HG02981 (cell line): ENCODE measurements around the gene PRKAR1B.

Experiments
- ATAC-seq: cut with Tn5 transposase; IDR thresholded peaks from one replicate; pipeline ENCODE4 v1.9.1; 2021; ENCODE audit warnings: mild to moderate bottlenecking, moderate library complexity; ENCODE audit not compliant: unreplicated experiment

PRKAR1B gene

GRCh38 chr7:514651-515598 lies 212.2 kb downstream of the PRKAR1B start:
- ATAC-seq: no peak

GRCh38 chr7:514242-514641 lies 212.8 kb downstream of the PRKAR1B start:
- no peak for ATAC-seq

- ATAC-seq: no peak
Observed at GRCh38 chr7:513521-514166, 213.4 kb downstream of the PRKAR1B start.

- ATAC-seq: no peak
Observed at GRCh38 chr7:512541-513311, 214.4 kb downstream of the PRKAR1B start.

- no peak for ATAC-seq
Observed at GRCh38 chr7:512146-512510, 215.0 kb downstream of the PRKAR1B start.

GRCh38 chr7:511476-512145 lies 215.5 kb downstream of the PRKAR1B start:
- ATAC-seq: no peak

- ATAC-seq: no peak
Observed at GRCh38 chr7:510782-511281, 216.2 kb downstream of the PRKAR1B start.

GRCh38 chr7:510131-510481 lies 217.0 kb downstream of the PRKAR1B start:
- no peak for ATAC-seq

- ATAC-seq: no peak
Observed at GRCh38 chr7:509426-510130, 217.5 kb downstream of the PRKAR1B start.

GRCh38 chr7:508461-509170 lies 218.5 kb downstream of the PRKAR1B start:
- ATAC-seq: no peak

GRCh38 chr7:507623-508300 lies 219.3 kb downstream of the PRKAR1B start:
- ATAC-seq: no peak

- ATAC-seq: no peak
Observed at GRCh38 chr7:506921-507622, 220.0 kb downstream of the PRKAR1B start.

- no peak for ATAC-seq
Observed at GRCh38 chr7:506391-506831, 220.7 kb downstream of the PRKAR1B start.

GRCh38 chr7:505171-505570 lies 221.9 kb downstream of the PRKAR1B start:
- no peak for ATAC-seq

GRCh38 chr7:504221-505111 lies 222.6 kb downstream of the PRKAR1B start:
- no peak for ATAC-seq

GRCh38 chr7:503575-504111 lies 223.4 kb downstream of the PRKAR1B start:
- no peak for ATAC-seq

GRCh38 chr7:502296-502695 lies 224.8 kb downstream of the PRKAR1B start:
- no peak for ATAC-seq
